ENCODE data around the gene ITGB3BP.
"Not testable (repeated sequence)": the region's sequence is repeated elsewhere in the genome, so short reads cannot be mapped to it uniquely, and the experiment has no call there.

The ITGB3BP gene, protein sequence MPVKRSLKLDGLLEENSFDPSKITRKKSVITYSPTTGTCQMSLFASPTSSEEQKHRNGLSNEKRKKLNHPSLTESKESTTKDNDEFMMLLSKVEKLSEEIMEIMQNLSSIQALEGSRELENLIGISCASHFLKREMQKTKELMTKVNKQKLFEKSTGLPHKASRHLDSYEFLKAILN

DNA sequence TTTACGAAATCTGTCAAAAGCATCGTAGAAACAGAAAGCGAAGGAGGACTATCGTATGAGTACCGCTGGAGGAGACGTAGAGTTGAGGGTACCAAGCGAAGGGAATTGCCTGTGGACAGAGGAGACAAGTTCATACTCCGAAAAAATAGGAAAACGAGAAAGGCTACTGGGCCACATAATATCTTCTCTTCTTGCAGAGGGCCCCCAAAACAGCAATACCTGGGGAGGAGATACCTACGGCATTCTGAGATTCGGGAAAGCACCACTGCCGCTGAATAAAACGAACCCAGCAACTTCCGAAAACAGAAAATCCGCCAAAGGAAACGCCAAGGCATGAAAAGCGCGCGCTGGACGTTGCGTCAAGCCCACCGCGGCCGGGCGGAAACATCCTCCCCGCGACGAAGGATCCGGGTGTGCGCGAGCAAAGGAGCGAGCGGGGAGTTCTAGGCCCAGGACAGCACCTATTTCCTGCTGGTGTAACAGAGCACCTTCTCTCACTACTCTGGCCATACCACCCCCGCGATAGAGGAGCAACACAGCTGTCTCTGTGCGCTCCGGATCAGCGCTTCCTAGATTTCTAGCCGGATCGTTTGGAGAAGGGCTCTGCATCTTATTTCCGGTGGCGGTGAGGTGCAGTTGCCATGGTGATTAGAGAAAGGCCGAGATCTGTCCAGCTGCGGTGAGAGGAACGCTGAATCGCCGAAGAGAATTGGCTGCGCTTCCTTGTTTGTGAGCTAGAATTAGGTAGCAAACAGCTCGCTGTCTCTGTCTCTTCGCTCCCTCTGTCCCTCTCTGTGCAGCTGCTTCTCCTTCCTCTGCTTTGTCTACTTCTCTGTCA lies at the start of gene ITGB3BP, which contains the start of gene EFCAB7:
TSS of gene ITGB3BP (minus strand) at position 335 of the 838 bp plus-strand sequence. CDS start at position 243, 92 bp downstream.
TSS of gene EFCAB7 (plus strand) at position 635 of the 838 bp plus-strand sequence. CDS start 2,048 bp downstream, outside the sequence.
- peak; percentile 96 to 97 for DNase-seq

DNA sequence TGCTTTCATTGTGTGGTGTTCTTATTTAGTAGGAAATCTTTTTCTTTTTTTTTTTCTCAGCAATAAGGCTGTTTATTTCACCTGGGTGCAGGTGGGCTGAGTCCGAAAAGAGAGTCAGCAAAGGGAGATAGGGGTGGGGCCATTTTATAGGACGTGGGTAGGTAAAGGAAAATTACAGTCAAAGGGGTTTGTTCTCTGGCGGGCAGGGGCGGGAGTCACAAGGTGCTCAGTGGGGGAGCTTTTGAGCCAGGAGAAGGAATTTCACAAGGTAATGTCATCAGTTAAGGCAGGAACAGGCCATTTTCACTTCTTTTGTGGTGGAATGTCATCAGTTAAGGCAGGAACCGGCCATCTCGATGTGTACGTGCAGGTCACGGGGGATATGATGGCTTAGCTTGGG lies 49.7 kb upstream of the ITGB3BP start:
- not testable (repeated sequence) for DNase-seq

DNA sequence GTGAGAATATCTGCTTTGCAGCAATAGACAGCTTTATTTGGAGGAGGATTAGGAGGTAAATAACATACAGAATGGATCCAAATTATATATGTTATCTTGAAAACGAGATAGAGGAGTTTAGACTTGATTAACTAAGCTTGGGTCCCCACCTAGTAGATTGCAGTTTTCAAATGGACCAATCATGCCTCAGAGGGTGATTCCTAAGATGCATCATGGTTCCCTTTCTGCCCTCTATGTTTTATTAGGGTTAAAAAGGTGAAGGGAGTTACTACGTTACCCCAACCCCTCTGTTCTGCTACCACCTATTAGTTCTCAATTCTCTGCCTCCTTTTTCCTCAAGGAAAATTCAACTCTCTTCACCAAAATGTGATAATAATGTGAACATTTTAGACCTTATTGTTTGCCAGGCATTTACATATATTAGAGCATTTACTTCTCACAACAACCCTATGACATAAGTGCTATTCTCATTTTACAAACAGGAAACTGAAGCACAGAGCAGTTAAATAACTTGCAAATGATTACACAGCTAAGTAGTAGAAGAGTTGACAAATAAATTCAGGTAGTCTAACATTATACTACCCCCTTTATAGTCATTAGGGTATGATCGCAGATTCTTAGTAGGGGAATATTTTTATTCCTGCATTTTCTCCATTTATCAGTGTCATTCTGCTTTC lies 46.8 kb upstream of the ITGB3BP start:
- no peak for DNase-seq

DNA sequence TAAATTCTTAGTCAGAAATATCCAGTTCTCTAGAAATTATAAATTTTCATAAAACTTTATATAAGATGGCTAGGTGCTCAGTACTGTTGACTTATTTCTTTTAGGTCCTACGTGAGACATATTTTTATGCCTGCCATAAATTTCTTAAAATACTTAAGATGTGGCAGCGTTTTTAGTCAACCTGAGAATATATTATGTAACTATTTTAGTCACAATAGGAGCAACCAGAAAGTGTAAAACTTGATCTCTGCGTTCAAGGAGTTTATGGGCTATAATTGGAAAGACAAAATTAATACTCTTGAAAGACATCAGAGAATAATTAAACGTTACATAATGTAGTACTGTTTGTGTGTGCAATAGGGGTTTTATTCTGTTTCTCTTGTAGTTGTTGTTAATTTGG lies 46.0 kb upstream of the ITGB3BP start:
- no peak for DNase-seq

DNA sequence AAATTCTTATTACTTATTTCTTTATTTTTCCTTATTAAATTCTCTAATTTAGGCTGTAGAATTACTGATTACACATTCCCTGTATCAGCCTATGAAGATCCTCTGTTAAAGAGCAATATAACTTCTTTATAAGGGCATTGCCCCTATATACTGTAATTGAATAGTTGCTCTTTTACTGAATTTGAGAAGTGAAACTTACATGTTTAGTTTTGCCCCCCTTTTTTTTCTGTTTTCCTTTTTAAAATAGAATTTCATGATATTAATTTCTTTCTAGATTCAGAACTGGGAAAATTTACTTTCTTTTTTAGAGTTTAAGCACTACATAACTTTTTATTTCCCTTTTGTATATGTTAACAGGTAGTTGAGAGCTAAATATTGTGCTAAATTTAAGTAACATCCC lies 40.7 kb upstream of the ITGB3BP start:
- no peak for DNase-seq

DNA sequence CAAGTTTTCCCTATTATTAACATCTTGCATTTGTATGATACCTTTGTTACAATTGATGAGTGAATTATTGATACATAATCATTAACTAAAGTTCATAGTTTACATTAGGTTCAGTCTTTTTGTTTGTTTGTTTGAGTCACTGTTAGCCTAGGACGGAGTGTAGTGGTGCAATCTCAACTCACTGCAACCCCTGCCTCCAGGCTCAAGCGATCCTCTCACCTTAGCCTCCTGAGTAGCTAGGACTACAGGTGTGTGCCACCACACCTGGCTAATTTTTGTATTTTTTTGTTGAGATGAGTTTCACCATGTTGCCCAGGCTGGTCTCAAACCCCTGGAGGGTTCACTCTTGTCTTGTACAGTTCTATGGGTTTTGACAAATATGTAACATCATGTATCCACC lies 36.3 kb upstream of the ITGB3BP start:
- DNase-seq: no peak

DNA sequence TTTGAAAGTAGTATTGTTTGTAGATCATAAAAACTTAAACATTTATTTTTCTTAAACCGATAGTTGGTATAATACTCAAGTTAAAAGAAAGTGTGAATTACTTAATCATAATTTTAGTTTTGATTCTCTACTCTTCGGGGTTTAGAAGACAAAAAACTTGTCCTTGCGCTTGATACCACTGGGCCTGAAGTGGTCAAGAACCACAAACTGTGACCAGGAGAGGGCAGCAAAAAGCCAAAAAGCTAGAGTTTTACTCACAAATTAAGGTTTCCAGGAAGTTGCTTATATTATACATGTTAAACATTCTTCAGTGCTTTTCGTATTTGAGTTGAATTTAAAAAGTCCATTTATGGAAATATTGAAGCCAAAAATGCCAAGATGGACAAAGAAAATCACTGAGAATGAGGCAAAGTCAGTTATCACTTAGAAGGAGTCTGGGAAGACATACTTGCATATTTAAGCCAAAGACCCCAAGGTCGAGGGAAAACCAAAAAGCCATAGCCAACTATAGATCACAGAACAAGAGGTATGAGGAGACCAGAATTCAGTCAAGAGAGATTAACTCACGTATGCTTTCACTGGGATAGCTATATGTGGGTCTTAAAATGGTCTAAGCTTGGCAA lies 34.5 kb upstream of the ITGB3BP start:
- DNase-seq: peak in 1 of 2 experiments; percentile 5

DNA sequence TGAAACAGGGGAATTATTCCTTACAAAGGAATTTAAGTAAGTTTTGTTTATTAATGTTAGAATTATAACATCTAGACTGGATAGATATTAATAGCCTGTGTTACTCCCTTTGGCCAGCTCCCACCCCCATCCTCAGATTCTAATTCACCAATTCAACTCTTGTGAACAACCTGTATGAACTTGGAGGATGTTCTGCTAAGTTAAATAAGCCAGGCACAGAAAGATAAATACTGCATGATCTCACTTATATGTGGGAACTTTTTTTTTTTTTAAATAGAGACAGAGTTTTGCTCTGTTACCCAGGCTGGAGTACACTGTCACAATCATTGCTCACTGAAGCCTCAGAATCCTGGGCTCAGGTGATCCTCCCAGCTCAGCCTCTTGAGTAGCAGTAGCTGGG lies 32.5 kb upstream of the ITGB3BP start:
- DNase-seq: no peak

DNA sequence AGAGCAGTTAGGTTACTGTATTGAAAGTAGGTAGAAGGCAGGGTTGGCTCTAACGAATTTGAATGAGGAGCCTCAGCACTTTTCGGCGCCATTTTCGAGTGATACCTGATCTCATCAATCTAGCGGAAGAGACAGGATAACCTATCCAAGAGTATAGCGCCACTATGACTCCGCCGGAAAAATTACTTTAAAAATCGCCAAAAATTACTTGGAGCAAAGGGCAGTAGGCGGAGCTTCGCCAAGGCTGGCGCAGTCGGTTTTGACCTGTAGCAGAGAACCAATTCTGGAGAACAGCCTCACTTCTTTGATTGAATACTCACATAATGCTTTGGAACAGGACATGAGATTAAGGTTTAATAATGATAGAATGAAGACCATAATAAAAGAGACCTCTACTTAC lies 25.9 kb upstream of the ITGB3BP start:
- DNase-seq: no peak

DNA sequence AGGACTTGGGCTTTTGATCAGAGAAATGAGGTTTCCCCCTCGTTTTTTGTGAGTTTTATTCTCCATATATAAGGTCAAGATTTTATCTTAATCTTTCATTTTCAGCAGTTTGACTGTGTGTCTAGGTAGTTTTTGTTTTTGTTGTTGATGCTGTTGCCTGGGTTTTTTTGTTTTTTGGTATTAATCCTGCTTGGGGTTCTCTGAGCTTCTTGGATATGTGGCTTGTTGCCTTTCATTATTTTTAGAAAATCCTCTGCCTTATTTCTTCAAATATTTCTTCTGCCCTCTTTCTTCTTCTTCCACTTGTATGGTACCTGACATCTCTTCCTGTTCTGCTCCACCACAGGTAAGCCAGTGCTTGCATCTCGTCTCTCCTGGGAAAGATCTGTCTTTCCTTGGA lies 25.3 kb upstream of the ITGB3BP start:
- DNase-seq: no peak

DNA sequence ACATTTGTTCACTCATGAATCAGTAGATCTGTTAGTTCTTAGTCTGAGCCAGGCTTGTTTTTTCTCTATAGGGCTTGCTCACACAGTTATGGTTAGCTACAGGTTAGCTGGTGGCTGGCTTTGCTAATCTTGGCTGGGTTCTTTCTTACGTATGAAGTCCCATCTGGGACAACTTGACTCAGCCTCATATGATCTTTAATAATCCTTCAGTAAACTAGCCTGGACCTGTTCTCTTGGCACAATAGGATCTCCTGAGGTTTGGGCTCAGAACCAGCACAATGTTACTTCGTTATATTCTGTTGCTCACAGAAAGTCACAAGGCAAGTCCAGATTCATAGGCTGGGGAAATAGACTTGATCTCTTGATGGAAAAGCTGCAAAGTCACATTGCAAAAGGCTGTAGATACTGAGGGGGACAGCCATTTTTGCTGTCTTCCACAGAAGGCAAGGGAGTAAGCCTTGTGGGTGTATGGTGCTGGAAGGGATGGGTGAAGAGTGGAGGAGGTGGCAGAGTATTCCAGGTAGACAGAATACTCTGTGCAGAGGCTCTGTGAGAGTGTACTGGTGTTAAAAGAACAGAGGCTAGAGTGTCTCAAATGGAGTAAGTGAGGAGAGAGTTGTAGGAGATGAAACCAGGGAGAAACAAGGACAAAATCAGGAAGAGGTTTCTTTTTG lies 24.7 kb upstream of the ITGB3BP start:
- no peak for DNase-seq

DNA sequence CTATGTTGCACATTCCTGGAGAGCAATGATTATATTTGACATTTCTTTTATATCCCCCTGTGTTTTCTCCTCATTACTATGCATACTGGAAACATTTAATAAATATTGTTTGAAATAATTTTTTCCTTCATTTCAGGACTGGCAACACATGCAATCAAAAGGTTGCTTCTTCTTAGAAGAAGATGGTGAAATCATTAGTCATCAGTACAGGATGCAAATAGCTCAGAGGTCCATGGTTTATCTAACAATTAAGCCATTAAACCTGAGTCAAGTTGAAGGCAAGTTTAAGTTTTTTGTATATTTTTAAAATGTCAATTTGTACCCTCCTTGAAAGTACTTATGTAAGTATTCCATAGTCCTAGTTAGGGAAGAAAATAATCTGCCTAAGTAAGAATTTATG lies 22.8 kb upstream of the ITGB3BP start:
- no peak for DNase-seq

DNA sequence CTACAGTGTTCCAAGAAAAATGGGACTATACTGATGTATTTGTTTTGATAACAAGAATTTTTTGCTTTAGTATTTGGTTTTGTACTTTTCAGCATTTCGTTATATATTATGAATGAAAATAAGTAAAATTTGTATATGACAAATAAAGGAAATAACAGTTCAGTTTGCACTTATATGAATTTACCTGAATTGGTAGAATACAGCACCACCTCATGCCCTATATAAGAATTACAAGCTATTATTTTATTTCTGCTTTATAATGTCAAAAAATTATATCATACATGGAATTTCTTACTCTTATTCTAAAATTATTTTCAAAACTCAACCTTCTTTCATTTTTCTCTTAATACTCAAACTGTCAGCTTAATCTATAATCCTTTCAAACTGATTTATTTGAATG lies 14.9 kb upstream of the ITGB3BP start:
- no peak for DNase-seq

DNA sequence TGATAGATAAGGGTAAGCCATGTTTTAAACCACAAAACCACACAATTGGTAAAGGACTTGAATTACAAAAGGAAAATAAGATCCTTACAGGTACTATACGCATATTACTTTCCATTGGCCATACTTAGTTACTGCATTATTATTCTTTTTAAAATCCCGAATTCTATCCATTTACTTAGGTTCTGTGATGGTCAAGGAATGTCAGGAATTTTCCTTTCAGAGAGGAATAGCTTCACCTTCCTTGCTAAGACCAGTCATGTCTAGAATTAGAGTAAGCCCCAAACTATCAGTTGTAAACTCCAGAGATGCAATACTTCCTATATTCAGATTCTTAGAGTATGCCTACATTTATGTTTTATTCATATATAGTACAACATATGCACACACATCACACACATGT lies 14.0 kb upstream of the ITGB3BP start:
- DNase-seq: no peak

DNA sequence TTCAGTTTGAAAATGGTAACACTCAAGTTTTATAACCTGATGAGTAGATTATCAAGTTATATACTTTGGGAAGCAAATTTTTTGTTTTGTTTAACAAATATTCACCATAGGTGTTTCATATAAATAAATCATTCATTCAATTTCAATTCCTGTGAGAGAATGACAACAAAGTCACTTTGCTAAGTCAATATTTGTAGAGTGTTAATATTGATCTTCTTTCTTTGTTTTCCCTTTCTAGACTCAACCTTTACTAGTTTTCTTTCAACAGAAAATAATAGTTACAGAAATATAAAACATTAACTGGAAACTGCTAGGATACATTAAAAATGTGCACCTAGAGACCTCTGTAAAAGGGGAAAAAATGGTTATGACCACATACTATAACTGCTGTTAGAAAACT lies 11.4 kb upstream of the ITGB3BP start:
- DNase-seq: no peak

DNA sequence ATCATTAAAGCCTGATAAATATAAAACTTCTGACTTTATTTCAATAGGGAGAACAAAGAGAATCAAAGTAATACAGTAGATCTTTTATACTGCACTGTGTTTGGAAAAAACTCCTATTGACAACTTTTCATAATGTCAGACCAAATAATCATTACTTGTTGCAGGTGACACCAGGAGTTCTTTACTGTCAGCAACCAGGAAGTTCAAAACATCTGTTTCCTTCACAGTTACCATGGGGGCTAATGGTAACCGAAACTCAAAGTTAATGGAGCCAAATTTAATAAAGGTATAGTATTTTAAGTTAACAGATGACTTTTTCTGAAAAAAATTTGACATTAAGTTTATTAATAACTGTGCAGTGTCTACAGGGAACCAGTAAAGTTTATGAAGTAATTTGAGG lies 10.9 kb upstream of the ITGB3BP start:
- no peak for DNase-seq

DNA sequence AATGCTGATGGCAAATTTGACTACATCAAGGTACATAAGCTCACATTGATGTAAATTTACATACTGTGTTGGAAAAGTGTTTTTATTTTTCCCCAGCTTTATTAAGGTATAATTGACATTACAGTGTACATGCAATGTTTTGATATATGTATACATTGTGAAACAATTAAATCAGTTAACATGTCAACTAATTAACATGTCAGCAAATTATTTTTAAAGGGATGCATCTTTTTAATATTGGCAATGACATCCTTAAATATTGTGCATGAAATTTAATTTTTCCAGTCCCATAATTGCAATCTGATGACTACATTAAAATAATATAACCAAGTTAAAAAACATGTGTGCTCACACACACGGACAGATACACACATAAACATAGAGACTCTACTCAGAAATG lies 9.7 kb upstream of the ITGB3BP start:
- no peak for DNase-seq

DNA sequence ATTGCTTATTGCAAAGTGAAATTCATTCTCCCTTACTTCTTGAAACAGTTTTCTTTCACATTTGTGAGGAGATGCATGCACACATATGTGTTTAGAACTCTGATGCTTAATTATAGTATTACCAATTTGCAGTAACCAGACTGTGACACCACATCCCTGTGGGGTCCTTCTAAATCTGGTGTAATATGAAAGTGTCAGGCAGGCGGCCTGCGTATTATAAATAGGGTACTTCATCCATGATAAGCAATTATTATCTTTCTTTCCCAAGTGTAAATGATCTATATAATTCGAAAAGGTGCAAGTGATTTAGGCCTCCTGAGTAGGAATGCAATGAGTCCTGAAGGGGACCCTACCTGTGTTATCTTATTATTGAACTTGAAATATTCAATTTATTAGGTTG lies 1.2 kb upstream of the ITGB3BP start:
- peak in 1 of 2 experiments; percentile 3 for DNase-seq

DNA sequence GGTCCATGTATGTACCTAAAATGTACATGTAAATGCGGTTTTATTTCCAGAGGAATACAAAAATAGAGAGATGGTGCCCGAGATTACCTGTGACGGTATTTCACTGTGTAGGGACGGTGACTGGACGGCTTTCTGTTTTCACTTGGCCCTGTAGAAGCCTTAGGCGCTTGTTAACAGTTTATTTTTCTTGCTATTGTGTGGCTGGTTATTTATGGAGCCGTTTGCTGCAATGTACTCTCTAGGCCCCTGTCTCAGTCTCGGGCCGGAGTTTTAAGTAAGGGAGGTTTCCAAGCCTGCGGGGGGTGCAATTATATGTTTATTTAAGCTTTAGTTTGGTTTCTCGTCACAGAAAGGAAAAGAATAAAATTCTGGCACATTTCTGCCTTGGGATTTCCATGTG lies 713 bp upstream of the ITGB3BP start:
- DNase-seq: peak in 1 of 2 experiments; percentile 10

DNA sequence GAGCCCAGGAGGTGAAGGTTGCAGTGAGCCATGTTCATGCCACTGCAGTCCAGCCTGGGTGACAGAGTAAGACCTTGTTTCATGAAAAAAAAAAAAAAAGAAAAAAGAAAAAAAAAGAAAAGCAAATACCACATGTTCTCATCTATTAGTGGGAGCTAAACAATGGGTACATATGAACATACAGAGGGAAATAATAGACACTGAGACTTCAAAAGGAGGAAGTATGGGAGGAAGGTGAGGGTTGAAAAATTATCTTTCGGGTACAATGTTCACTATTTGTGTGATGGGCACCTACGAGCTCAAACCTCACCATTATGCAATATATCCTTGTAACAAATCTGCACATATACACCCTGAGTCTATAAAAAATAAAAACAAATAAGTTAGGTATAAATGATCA lies 6.4 kb downstream of the ITGB3BP start:
- no peak for DNase-seq

DNA sequence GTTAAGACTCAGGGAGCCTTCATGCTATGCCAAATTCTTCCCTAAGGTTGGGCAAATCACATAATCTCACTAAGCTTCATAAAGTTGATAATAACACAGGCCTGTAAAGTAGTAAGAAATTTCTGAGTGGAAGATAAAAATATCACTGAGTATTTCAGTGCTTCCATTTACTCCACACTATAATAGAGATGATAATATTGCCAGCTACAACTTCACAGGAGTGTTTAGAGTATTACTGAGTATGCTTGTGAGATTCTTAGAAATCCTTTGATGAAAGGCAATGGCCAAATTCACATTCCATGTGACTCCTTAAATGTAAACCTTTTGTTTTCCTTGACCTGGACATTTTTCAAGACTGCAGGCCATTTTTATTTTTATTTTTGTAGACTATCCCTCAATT lies 10.4 kb downstream of the ITGB3BP start:
- no peak for DNase-seq

DNA sequence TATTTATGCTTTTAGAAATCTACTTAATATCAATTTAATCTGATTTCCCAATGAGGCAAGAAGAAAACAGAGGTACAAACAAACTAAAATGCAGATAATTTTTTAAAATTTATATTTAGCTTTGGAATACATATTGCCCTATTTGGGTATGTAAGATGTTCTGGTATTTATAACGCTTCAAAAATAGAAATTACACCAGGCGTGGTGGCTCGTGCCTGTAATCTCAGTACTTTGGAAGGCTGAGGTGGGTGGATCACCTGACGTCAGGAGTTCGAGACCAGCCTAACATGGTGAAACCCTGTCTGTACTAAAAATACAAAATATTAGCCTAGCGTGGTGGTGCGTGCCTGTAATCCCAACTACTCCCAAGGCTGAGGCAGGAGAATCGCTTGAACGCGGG lies 13.3 kb downstream of the ITGB3BP start:
- DNase-seq: no peak

DNA sequence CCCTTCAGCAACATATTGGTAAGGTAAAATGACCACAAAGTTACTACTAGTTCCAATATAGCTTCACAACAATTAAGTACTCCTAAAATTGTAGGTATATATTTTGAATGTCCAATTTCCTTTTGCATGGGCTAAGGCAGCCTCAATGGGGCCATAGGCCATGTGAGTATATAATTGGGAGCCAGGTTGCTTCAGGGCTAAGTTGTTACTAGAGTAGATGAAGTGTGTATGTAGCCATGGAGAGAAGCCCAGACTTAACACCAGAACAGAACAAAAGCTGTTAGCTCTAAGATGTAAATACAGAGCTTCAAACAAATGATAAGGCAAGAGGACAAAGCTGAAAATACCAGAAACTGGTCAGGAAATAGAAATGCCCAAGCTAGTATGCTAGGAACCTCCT lies 16.2 kb downstream of the ITGB3BP start:
- no peak for DNase-seq
